ENCODE data around the gene NRTN. TPM values are rescaled to one million over a fixed set of nuclear protein-coding genes. Genes with fewer than 3 reads are reported as not detected.

Gene NRTN
- polyA plus RNA-seq, 1 experiment, result 0.22 TPM

DNA sequence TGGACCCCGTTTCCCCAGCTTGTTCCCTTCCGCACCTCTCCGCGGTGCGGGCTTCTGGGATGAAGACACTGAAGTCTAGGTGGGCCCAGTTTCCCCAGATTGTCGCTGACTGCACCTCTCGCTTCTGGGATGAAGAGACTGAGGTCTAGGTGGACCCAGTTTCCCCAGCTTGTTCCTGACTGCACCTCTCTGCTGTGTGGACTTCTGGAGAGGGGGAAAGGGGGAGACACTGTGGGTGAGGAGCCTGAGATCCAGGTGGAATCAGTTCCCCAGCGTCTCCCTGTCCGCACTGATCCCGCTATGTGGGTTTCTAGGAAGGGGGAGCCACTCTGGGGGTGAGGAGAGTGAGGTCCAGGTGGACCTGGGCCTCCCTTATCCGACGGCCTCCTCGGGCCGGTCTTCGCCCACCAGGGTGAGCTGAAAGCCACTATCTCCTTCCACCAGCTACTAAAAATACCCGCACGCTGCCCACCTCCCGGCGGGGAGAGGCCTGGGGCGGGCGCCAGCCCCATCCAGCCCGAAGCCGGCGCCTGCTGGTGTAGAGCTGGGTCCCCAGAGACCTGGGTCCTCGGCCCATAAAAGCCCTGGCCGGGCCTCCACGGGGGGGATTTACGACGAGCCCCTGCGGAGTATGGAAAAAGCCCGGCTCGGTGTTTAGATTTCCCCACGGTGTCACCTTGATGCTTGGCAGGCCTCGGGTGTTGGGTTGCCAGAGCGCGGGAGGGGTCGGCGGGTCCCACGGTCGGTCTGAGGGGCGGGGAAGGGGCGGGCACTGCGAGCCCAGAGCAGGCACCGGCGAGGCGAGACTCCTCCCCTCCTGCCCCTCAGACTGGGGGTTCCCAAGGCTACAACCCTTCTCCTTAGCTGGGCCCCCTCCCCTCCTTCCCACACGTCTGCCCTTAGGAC, 24.0 kb downstream of the NRTN start:
- POLR2A ChIA-PET, result interaction anchor here (1.0 kb wide), 1 partner anchor 75 kb away, joined by 3 read pairs; the partner anchor contains the start of gene NDUFA11
- H3K36me3 ChIP-seq (ENCODE audit: control insufficient read depth, insufficient read depth, low read length), result no peaks in the 10 kb centered on the region
- TF ChIP-seq, protein P1, sequence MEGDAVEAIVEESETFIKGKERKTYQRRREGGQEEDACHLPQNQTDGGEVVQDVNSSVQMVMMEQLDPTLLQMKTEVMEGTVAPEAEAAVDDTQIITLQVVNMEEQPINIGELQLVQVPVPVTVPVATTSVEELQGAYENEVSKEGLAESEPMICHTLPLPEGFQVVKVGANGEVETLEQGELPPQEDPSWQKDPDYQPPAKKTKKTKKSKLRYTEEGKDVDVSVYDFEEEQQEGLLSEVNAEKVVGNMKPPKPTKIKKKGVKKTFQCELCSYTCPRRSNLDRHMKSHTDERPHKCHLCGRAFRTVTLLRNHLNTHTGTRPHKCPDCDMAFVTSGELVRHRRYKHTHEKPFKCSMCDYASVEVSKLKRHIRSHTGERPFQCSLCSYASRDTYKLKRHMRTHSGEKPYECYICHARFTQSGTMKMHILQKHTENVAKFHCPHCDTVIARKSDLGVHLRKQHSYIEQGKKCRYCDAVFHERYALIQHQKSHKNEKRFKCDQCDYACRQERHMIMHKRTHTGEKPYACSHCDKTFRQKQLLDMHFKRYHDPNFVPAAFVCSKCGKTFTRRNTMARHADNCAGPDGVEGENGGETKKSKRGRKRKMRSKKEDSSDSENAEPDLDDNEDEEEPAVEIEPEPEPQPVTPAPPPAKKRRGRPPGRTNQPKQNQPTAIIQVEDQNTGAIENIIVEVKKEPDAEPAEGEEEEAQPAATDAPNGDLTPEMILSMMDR (IDR thresholded peaks at IDR 0.05; ENCODE audit: insufficient read depth, low read depth, low read length), result peak; percentile 11; the same call in 1 of the 2 replicates
- no peak for DNase-seq (ENCODE audit: low read depth)
- CTCF ChIA-PET, result interaction anchor here (0.5 to 2.7 kb wide), 5 partner anchors 10 to 293 kb away, joined by 3 to 18 read pairs (median 4); partner anchors contain the start of gene NRTN
- H3K4me3 ChIP-seq (ENCODE audit: low read depth, low read length), result peak overlapping the region; percentile 70
- peaks cover 6% of the 10 kb centered on the region; the same call in 1 of the 2 replicates for H3K27me3 ChIP-seq (ENCODE audit: control insufficient read depth, insufficient read depth, low read length)

DNA sequence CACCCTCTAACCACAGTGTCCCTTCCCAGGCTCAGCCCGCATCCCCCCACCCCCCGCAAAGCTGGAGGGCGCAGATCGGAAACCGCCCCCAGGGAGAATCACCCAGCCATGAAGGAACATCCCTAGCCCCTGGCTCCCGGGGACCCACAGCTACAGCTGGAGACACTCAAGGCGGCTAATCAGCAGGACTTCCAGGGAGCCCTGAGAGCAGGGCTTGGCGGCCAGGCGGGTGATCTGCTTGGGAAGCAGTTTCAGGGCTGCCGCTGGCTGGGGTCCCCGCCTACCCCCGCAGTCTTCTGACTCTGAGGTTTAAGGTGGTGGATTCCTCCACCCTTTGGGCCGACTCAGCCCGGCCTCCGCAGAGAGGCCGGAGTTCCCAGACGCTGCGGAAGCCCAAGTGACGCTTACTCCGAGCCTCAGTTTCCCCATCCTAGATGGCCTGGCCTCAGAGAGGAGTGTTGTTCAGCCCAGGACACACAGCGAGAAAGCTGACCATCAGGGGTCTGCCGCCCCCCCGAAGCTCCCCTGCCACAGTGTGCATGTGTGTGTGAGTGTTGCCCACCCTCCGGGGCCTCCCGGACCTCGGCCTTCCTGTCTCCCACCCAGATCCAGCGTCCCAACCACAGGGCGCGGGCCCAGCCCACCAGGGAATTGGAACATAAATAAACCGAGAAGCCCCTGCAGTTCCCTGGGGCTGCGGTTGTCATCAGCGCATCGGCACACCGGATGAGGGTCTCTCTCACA, 24.9 kb downstream of the NRTN start:
- peaks cover 7% of the 10 kb centered on the region for H3K27me3 ChIP-seq (ENCODE audit: control insufficient read depth, insufficient read depth, low read length)
- ChIA-PET CTCF (interaction anchor here (0.7 to 2.7 kb wide), 3 partner anchors 11 to 25 kb away, joined by 4 to 18 read pairs (median 6); partner anchors contain the start of gene NRTN), POLR2A (no interaction called here)
- no peak for DNase-seq (ENCODE audit: low read depth)
- H3K36me3 ChIP-seq (ENCODE audit: control insufficient read depth, insufficient read depth, low read length), result no peaks in the 10 kb centered on the region
- H3K4me3 ChIP-seq (ENCODE audit: low read depth, low read length), result no peak overlapping the region
- TF ChIP-seq, protein P1 (IDR thresholded peaks at IDR 0.05; ENCODE audit: insufficient read depth, low read depth, low read length), result no peak

DNA sequence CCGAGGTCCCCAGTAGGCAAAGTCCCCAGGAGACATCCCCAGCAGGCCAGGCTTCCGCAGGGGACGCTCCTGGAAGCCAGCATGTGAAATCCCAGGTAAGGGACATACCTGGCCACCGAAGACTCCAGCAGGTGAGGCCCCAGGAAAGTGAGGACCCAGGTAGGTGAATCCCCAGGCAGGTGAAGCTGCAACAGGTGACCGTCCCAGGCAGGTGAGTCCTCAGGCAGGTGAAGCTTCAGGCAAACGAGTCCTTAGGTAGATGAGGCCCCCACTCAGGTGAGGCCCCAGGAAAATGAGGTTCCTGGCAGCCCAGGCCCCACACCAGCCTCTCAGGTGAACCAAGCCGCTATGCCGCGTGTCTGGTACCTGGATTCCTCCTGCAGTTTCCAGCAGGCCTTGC, 26.3 kb downstream of the NRTN start:
- Histone ChIP-seq H3K36me3 (ENCODE audit: control insufficient read depth, insufficient read depth, low read length) (no peaks in the 10 kb centered on the region), H3K4me3 (ENCODE audit: low read depth, low read length) (no peak overlapping the region), H3K27me3 (ENCODE audit: control insufficient read depth, insufficient read depth, low read length) (peaks cover 10% of the 10 kb centered on the region)
- POLR2A ChIA-PET, result no interaction called here
- DNase-seq (ENCODE audit: low read depth), result no peak
- TF ChIP-seq, protein P1 (IDR thresholded peaks at IDR 0.05; ENCODE audit: insufficient read depth, low read depth, low read length), result no peak
- CTCF ChIA-PET, result interaction anchor here (1.9 kb wide), 1 partner anchor 27 kb away, joined by 6 read pairs; the partner anchor contains the start of gene NRTN

DNA sequence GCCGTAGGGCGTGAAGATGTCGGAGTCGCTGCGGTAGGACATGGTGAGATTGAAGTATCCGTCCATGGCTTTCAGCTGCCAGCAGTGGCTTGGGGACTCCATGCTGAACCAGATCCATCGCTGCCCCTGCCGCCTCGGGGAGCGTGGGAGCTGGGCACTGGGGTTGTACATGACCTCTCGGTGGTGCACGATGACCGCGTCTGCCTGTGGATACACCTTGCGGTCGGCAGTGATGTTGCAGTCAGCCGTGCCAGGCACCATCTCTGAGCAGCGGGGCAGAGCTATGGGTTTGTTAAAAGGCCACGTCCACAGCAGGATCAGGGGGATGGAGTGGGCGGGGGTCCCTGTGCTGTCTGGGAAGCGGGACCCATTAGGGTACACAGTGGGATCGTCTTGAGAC, 27.2 kb downstream of the NRTN start:
- Histone ChIP-seq H3K36me3 (ENCODE audit: control insufficient read depth, insufficient read depth, low read length) (no peaks in the 10 kb centered on the region), H3K27me3 (ENCODE audit: control insufficient read depth, insufficient read depth, low read length) (peaks cover 10% of the 10 kb centered on the region), H3K4me3 (ENCODE audit: low read depth, low read length) (no peak overlapping the region)
- CTCF ChIA-PET, result no interaction called here
- TF ChIP-seq, protein P1 (IDR thresholded peaks at IDR 0.05; ENCODE audit: insufficient read depth, low read depth, low read length), result no peak
- DNase-seq (ENCODE audit: low read depth), result no peak
- POLR2A ChIA-PET, result no interaction called here

Measured in BJ (cell line).